ENCODE results near the gene LRMDA.

DNA sequence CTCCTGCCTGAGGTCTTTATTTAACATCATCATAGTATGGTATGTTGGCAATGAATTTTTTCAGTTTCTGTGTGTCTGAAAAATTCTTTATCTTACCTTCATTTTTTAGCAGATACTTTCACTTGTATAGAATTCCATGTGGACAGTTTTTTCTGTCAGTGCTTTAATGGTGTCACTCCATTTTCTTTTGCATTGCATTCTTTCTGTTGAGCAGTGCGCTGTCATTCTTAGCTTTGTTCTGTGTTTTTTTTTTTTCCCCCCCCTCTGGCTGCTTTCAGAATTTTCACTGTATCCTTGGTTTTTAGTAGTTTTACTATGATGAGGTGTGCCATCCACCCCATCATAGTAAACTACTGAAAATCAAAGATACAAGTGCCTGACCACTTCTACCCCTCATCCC lies 120.7 kb downstream of the LRMDA start:
- TF ChIP-seq, protein P1, sequence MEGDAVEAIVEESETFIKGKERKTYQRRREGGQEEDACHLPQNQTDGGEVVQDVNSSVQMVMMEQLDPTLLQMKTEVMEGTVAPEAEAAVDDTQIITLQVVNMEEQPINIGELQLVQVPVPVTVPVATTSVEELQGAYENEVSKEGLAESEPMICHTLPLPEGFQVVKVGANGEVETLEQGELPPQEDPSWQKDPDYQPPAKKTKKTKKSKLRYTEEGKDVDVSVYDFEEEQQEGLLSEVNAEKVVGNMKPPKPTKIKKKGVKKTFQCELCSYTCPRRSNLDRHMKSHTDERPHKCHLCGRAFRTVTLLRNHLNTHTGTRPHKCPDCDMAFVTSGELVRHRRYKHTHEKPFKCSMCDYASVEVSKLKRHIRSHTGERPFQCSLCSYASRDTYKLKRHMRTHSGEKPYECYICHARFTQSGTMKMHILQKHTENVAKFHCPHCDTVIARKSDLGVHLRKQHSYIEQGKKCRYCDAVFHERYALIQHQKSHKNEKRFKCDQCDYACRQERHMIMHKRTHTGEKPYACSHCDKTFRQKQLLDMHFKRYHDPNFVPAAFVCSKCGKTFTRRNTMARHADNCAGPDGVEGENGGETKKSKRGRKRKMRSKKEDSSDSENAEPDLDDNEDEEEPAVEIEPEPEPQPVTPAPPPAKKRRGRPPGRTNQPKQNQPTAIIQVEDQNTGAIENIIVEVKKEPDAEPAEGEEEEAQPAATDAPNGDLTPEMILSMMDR (IDR thresholded peaks at IDR 0.05 in 2 of 3, conservative IDR thresholded peaks at IDR 0.05 in 1 of 3; ENCODE audit: control insufficient read depth in 2 of 3, extremely low read depth in 1 of 3, insufficient read depth in 1 of 3, low read depth in 3 of 3, low read length in 3 of 3) = no peak
- TF ChIP-seq SIN3A (IDR thresholded peaks at IDR 0.05; ENCODE audit: low read depth, low read length) (no peak), KLF5 (IDR thresholded peaks at IDR 0.05; ENCODE audit: partially characterized antibody) (no peak), CHD2 (IDR thresholded peaks at IDR 0.05; ENCODE audit: borderline replicate concordance, low read depth, low read length) (no peak), ATF7 (IDR thresholded peaks at IDR 0.05; ENCODE audit: low read depth) (no peak), CBX5 (IDR thresholded peaks at IDR 0.05; ENCODE audit: low read depth) (no peak), EED (IDR thresholded peaks at IDR 0.05; ENCODE audit: low read depth) (no peak), NFIC (IDR thresholded peaks at IDR 0.05; ENCODE audit: low read depth, low read length) (no peak), CBFB (IDR thresholded peaks at IDR 0.05; ENCODE audit: low read depth) (no peak), HDAC2 (IDR thresholded peaks at IDR 0.05) (no peak), MXI1 (IDR thresholded peaks at IDR 0.05; ENCODE audit: low read depth, low read length) (no peak), MEF2B (IDR thresholded peaks at IDR 0.05; ENCODE audit: partially characterized antibody, poor library complexity, severe bottlenecking) (no peak)

Measured in GM12878 (cell line).